Testis (tissue), 2 donors: ENCODE data around the gene MBOAT7.

Source experiments
- POLR2A ChIP-seq: fragments of 450-650 bp; IDR thresholded peaks from one replicate; pipeline ENCODE4 v1.6.1; 2017; ENCODE audit warnings: antibody characterized with exemption, mild to moderate bottlenecking, moderate library complexity
- TF ChIP-seq, protein P1 (sequence below), 3 experiments: fragments of 450-650 bp in 2 of 3; fragments of 200-600 bp in 1 of 3; sonication (generic) in 1 of 3; IDR thresholded peaks; one replicate each; pipeline ENCODE4 v1.5.1; 2016 to 2019; ENCODE audit warnings: antibody characterized with exemption in 3 of 3, mild to moderate bottlenecking in 2 of 3, moderate library complexity in 1 of 3

DNA sequence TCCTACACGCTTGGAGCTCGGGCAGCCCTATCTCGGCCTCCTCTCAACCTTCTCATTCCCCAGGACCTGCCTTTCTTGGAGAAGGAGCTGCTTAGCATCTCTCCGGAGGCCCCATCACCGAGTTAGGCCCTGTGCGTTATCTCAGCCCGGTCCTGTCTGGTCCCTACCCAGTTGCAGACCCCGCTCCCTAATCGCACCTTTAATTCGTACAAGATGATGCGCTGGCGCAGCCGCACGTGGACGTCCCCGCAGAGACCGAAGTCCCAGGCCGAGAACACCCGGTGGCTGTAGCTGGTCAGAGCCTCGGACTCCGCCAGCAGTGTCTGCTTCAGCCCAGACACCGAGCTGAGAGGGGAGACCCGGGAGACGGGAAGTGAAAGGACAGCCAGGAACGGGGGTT is 24.2 kb downstream of the MBOAT7 start:
- TF ChIP-seq, protein P1, sequence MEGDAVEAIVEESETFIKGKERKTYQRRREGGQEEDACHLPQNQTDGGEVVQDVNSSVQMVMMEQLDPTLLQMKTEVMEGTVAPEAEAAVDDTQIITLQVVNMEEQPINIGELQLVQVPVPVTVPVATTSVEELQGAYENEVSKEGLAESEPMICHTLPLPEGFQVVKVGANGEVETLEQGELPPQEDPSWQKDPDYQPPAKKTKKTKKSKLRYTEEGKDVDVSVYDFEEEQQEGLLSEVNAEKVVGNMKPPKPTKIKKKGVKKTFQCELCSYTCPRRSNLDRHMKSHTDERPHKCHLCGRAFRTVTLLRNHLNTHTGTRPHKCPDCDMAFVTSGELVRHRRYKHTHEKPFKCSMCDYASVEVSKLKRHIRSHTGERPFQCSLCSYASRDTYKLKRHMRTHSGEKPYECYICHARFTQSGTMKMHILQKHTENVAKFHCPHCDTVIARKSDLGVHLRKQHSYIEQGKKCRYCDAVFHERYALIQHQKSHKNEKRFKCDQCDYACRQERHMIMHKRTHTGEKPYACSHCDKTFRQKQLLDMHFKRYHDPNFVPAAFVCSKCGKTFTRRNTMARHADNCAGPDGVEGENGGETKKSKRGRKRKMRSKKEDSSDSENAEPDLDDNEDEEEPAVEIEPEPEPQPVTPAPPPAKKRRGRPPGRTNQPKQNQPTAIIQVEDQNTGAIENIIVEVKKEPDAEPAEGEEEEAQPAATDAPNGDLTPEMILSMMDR (IDR thresholded peaks at IDR 0.05): no peak
- TF ChIP-seq POLR2A: no peak
